Central memory CD8-positive, alpha-beta T cell (primary cell): ENCODE data around the gene NFASC.
A peak's percentile ranks its signal among the peaks of the same experiment; 100 is the strongest.

Experiments
- ATAC-seq: fragments of 150-1000 bp; cut with Tn5 transposase; replicated peaks from 2 replicates; pipeline ENCODE4 v1.10.0; 2022; ENCODE audit warnings: mild to moderate bottlenecking, moderate FRiP score, moderate number of reproducible peaks; ENCODE audit not compliant: poor library complexity, severe bottlenecking; ENCODE audit errors: extremely low read depth
- DNase-seq, 2 donors: peaks; one replicate each; pipeline ENCODE4 v3.0.0; 2021; ENCODE audit warnings: low spot score in 2 of 2
- H3K27ac Mint-ChIP-seq: one replicate; pipeline ENCODE4 v1.8.0; 2022; ENCODE audit warnings: low read depth, mild to moderate bottlenecking, moderate library complexity, mixed read lengths
- H3K27me3 Mint-ChIP-seq: one replicate; pipeline ENCODE4 v1.8.0; 2022; ENCODE audit warnings: mixed read lengths
- H3K36me3 Mint-ChIP-seq: one replicate; pipeline ENCODE4 v1.8.0; 2022; ENCODE audit warnings: mild to moderate bottlenecking, moderate library complexity, mixed read lengths; ENCODE audit not compliant: insufficient read depth
- H3K4me1 Mint-ChIP-seq: one replicate; pipeline ENCODE4 v1.8.0; 2022; ENCODE audit warnings: mixed read lengths
- H3K4me3 Mint-ChIP-seq: one replicate; pipeline ENCODE4 v1.8.0; 2022; ENCODE audit warnings: mild to moderate bottlenecking, moderate library complexity, mixed read lengths
- H3K9me3 Mint-ChIP-seq: one replicate; pipeline ENCODE4 v1.8.0; 2022; ENCODE audit warnings: mixed read lengths

NFASC gene

GRCh38 chr1:204987689-204988088, 117.0 kb downstream of the NFASC start:
- no peaks in the 10 kb centered on the region for H3K36me3 Mint-ChIP-seq
- peaks cover 36% of the 10 kb centered on the region for H3K27me3 Mint-ChIP-seq
- H3K27ac Mint-ChIP-seq: no peak overlapping the region
- H3K4me3 Mint-ChIP-seq: no peak overlapping the region
- H3K9me3 Mint-ChIP-seq: no peaks in the 10 kb centered on the region
- ATAC-seq (no peak), DNase-seq (no peak)
- peaks cover 4% of the 10 kb centered on the region for H3K4me1 Mint-ChIP-seq

- Mint-ChIP-seq H3K27ac (no peak overlapping the region), H3K4me1 (peaks cover 7% of the 10 kb centered on the region), H3K27me3 (peaks cover 33% of the 10 kb centered on the region), H3K36me3 (no peaks in the 10 kb centered on the region), H3K4me3 (no peak overlapping the region), H3K9me3 (no peaks in the 10 kb centered on the region)
- no peak for DNase-seq
- ATAC-seq: no peak
Observed at GRCh38 chr1:204988196-204988595, 117.5 kb downstream of the NFASC start.

- Mint-ChIP-seq H3K27me3 (peaks cover 42% of the 10 kb centered on the region), H3K4me3 (no peak overlapping the region), H3K36me3 (no peaks in the 10 kb centered on the region), H3K9me3 (no peaks in the 10 kb centered on the region), H3K27ac (no peak overlapping the region), H3K4me1 (peaks cover 7% of the 10 kb centered on the region)
- DNase-seq (peak; percentile 24 to 39), ATAC-seq (no peak)
Observed at GRCh38 chr1:204989266-204990058, 118.8 kb downstream of the NFASC start.

GRCh38 chr1:204990059-204990664, 119.5 kb downstream of the NFASC start:
- H3K27me3 Mint-ChIP-seq: peaks cover 49% of the 10 kb centered on the region
- ATAC-seq (no peak), DNase-seq (no peak)
- no peaks in the 10 kb centered on the region for H3K36me3 Mint-ChIP-seq
- no peak overlapping the region for H3K27ac Mint-ChIP-seq
- no peak overlapping the region for H3K4me3 Mint-ChIP-seq
- H3K4me1 Mint-ChIP-seq: peaks cover 7% of the 10 kb centered on the region
- H3K9me3 Mint-ChIP-seq: no peaks in the 10 kb centered on the region

DNA sequence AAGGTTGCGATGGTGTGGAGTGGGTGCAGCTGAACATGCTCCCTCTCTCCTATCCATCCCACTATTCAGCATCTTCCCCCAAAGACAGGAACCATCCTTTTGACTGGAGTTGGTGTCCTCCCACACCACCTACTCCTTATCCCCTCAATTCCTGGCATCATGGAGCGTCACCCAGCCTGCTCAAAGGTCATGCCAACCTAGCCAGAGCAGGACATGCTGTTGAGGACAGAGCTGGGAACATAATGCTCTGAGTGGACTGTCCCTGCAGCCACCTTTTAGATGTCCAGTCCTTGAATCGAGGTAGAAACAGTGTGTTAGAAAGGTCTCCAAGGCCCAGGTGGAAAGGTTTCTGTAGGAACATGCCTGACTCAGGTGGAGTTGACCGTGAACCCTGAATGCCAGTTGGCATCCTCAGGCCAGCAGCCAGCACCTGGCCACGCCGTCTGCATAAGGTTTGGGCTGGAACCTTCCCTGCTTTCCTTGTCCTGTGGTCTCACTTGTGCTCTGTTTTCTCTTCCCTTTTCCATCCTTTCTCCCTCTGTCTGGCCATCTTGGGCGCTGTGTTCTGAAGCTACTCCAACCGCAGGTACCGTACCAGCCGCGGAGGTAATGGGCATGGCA, 120.2 kb downstream of the NFASC start:
- no peak for DNase-seq
- Mint-ChIP-seq H3K27me3 (peaks cover 55% of the 10 kb centered on the region), H3K9me3 (no peaks in the 10 kb centered on the region), H3K27ac (no peak overlapping the region), H3K4me3 (no peak overlapping the region), H3K4me1 (peaks cover 7% of the 10 kb centered on the region), H3K36me3 (no peaks in the 10 kb centered on the region)
- no peak for ATAC-seq

DNA sequence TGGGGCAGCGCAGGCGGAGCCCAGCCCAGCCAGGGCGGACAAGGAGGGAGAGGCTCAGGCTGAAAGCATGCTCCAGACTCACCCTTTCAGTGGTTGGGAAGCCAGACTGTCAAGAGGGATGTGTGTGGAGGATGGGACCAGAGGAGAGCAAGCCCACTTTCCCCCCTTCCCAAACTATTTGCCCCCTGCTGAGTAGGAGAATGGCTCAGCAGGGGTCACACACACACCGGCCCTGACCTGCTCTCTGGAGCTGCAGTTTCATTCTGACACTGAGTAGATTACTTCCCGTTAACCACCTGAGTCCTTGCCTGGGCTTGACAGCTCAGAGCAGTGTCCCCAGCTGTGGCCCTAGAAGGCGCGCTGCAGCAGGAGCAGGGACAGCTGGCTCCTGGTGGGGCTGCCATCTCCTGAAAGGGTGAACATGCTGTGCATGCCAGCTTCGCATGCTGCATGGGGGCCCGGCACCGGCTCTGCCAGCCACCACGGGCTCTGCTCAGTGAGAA, 120.7 kb downstream of the NFASC start:
- Mint-ChIP-seq H3K27ac (no peak overlapping the region), H3K4me1 (peaks cover 7% of the 10 kb centered on the region), H3K4me3 (no peak overlapping the region), H3K9me3 (no peaks in the 10 kb centered on the region), H3K36me3 (no peaks in the 10 kb centered on the region), H3K27me3 (peaks cover 61% of the 10 kb centered on the region)
- DNase-seq (no peak), ATAC-seq (no peak)

DNA sequence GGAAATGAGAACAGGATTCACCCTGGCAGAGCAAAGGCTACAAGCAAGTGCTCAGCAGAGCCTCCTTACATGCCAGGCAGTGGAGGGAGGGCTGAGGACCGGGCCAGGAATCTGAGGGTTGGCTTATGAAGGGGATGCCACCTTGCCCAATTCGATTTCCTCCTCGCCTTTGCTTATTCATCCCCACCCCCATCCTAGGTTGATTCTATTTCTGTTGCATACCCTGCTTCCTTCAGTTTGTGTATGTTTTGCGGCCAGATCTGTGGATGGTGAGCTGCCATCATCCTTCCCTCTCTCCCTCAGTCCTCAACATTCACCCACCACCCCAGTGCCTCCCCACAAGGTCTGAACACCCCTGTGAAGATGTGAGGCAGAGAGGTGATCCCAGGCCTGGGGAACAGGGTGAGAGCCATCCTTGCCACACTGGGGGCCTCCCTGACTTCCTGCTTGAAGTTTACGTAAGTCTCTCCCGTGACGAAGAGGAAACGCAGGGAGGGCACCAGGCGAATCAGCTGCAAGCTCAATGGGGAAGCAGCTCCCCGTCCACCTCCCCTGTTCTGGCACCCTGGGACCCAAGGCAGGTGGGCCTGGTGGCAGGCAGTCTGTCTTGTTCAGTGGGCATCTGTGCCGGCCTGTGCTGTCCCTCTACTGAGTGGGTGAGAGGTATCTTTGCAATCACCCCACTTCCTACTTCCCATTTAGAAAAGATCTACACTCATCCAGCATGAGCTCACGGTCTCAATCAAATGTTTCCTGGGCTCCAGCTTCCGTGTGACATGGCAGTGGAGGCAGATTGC, 121.7 kb downstream of the NFASC start:
- H3K36me3 Mint-ChIP-seq: no peaks in the 10 kb centered on the region
- H3K9me3 Mint-ChIP-seq: no peaks in the 10 kb centered on the region
- no peak for DNase-seq
- H3K4me1 Mint-ChIP-seq: peaks cover 7% of the 10 kb centered on the region
- peak; percentile 43 for ATAC-seq
- H3K27ac Mint-ChIP-seq: no peak overlapping the region
- no peak overlapping the region for H3K4me3 Mint-ChIP-seq
- peaks cover 63% of the 10 kb centered on the region for H3K27me3 Mint-ChIP-seq

- no peaks in the 10 kb centered on the region for H3K9me3 Mint-ChIP-seq
- peaks cover 7% of the 10 kb centered on the region for H3K4me1 Mint-ChIP-seq
- peak overlapping the region; percentile 56 for H3K27ac Mint-ChIP-seq
- DNase-seq (no peak), ATAC-seq (no peak)
- H3K27me3 Mint-ChIP-seq: peaks cover 64% of the 10 kb centered on the region
- no peaks in the 10 kb centered on the region for H3K36me3 Mint-ChIP-seq
- no peak overlapping the region for H3K4me3 Mint-ChIP-seq
Observed at GRCh38 chr1:204992998-204993314, 122.3 kb downstream of the NFASC start.

GRCh38 chr1:204994086-204994862, 123.6 kb downstream of the NFASC start:
- H3K4me3 Mint-ChIP-seq: no peak overlapping the region
- peak overlapping the region; percentile 56 for H3K27ac Mint-ChIP-seq
- H3K9me3 Mint-ChIP-seq: no peaks in the 10 kb centered on the region
- peaks cover 7% of the 10 kb centered on the region for H3K4me1 Mint-ChIP-seq
- no peak for DNase-seq
- peaks cover 52% of the 10 kb centered on the region for H3K27me3 Mint-ChIP-seq
- ATAC-seq: no peak
- H3K36me3 Mint-ChIP-seq: no peaks in the 10 kb centered on the region

GRCh38 chr1:204996981-204997380, 126.3 kb downstream of the NFASC start:
- ATAC-seq (no peak), DNase-seq (no peak)
- H3K27me3 Mint-ChIP-seq: peaks cover 66% of the 10 kb centered on the region
- H3K4me3 Mint-ChIP-seq: no peak overlapping the region
- no peaks in the 10 kb centered on the region for H3K36me3 Mint-ChIP-seq
- peaks cover 7% of the 10 kb centered on the region for H3K4me1 Mint-ChIP-seq
- no peak overlapping the region for H3K27ac Mint-ChIP-seq
- H3K9me3 Mint-ChIP-seq: no peaks in the 10 kb centered on the region

GRCh38 chr1:204997591-204998355, 127.1 kb downstream of the NFASC start:
- no peak overlapping the region for H3K27ac Mint-ChIP-seq
- H3K4me3 Mint-ChIP-seq: no peak overlapping the region
- H3K27me3 Mint-ChIP-seq: peaks cover 74% of the 10 kb centered on the region
- no peak for DNase-seq
- H3K4me1 Mint-ChIP-seq: peaks cover 3% of the 10 kb centered on the region
- H3K36me3 Mint-ChIP-seq: no peaks in the 10 kb centered on the region
- H3K9me3 Mint-ChIP-seq: no peaks in the 10 kb centered on the region
- no peak for ATAC-seq
